ENCODE results near the gene USP49. TPM values are rescaled to one million over a fixed set of nuclear protein-coding genes. Genes with fewer than 3 reads are reported as not detected.

Gene USP49
- total RNA-seq, 2 experiments from 2014 or later = 1.3 TPM

DNA sequence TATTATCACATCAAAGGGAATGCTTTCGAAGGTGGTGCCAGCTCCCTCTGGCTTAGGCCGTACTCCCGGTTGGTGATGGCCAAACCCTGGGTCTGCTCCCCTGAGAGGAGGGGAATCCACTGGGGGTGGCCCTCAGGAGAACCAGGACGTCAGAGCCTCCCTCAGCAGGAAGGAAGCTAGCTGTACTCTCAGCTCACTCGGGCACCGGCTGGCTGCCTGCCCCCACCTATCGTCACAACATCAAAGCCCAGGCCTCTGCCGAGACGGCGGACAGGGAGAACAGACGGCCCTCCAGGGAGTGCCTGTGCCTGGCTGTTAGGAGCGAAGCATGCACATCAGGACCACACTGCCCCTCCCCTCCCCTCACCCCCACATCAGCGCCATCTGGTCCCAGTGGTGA lies 138.8 kb downstream of the USP49 start:
- no peak for TF ChIP-seq CTCF (IDR thresholded peaks at IDR 0.05)
- H3K27me3 Mint-ChIP-seq = no peaks in the 10 kb centered on the region
- no peak for ATAC-seq (ENCODE audit: poor library complexity)

DNA sequence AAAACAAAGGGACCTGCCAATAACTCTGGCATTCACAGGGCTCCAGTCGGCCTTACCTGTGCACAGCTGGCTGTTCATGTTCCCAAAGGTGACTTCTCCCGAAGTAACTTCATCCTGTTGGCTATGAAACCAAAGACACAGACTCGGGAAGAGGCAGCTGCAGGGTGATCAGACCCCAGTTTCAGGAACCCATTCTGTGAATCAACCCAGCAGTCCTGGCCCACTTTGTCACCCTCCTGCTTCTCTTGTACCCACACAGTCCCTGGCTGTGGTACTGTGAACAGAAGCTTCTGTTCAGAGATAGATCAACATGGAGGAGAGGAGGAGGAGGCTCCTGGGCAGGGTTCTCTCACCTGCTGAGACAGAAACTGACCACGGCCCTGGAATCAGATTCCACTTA lies 139.3 kb downstream of the USP49 start:
- Histone ChIP-seq H3K4me1 (ENCODE audit: insufficient read depth, low read length) (no peaks in the 10 kb centered on the region), H3K9me3 (ENCODE audit: control insufficient read depth in 1 of 2, insufficient read depth in 1 of 2, low read length in 2 of 2) (no peaks in the 10 kb centered on the region), H3K4me3 (ENCODE audit: low read length) (no peak overlapping the region), H3K36me3 (ENCODE audit: insufficient read depth, low read length) (no peaks in the 10 kb centered on the region), H3K27ac (ENCODE audit: low read depth in 1 of 2, low read length in 2 of 2) (no peak overlapping the region), H3K27me3 (ENCODE audit: control insufficient read depth in 1 of 2, insufficient read depth in 2 of 2, low read length in 2 of 2) (no peaks in the 10 kb centered on the region)
- no peaks in the 10 kb centered on the region for H3K4me1 Mint-ChIP-seq (ENCODE audit: low read depth)
- H3K27ac Mint-ChIP-seq = no peak overlapping the region
- H3K9me3 Mint-ChIP-seq = no peaks in the 10 kb centered on the region
- DNase-seq = no peak
- no peaks in the 10 kb centered on the region for H3K36me3 Mint-ChIP-seq (ENCODE audit: low read depth)
- TF ChIP-seq CTCF (IDR thresholded peaks at IDR 0.05) = no peak
- POLR2A ChIA-PET = no interaction called here
- intact Hi-C loops (cut with DNase I, micrococcal nuclease) = no loop called here
- no peak for ATAC-seq (ENCODE audit: poor library complexity)
- no peak overlapping the region for H3K4me3 Mint-ChIP-seq
- no peaks in the 10 kb centered on the region for H3K27me3 Mint-ChIP-seq
- CTCF ChIA-PET = no interaction called here

More for the DNA sequence above, 138.8 kb downstream of the USP49 start:
- no peak overlapping the region for H3K4me3 Mint-ChIP-seq
- H3K36me3 Mint-ChIP-seq (ENCODE audit: low read depth) = no peaks in the 10 kb centered on the region
- no peak overlapping the region for H3K27ac Mint-ChIP-seq
- ChIA-PET CTCF (no interaction called here), POLR2A (no interaction called here)
- no peaks in the 10 kb centered on the region for H3K9me3 Mint-ChIP-seq
- H3K4me1 ChIP-seq (ENCODE audit: insufficient read depth, low read length) = no peaks in the 10 kb centered on the region
- H3K27me3 ChIP-seq (ENCODE audit: control insufficient read depth in 1 of 2, insufficient read depth in 2 of 2, low read length in 2 of 2) = no peaks in the 10 kb centered on the region
- no peaks in the 10 kb centered on the region for H3K9me3 ChIP-seq (ENCODE audit: control insufficient read depth in 1 of 2, insufficient read depth in 1 of 2, low read length in 2 of 2)
- no peaks in the 10 kb centered on the region for H3K36me3 ChIP-seq (ENCODE audit: insufficient read depth, low read length)
- H3K4me1 Mint-ChIP-seq (ENCODE audit: low read depth) = no peaks in the 10 kb centered on the region
- intact Hi-C loops (cut with DNase I, micrococcal nuclease) = no loop called here
- DNase-seq = no peak
- H3K4me3 ChIP-seq (ENCODE audit: low read length) = no peak overlapping the region
- no peak overlapping the region for H3K27ac ChIP-seq (ENCODE audit: low read depth in 1 of 2, low read length in 2 of 2)

- H3K4me3 Mint-ChIP-seq = no peak overlapping the region
- H3K27ac ChIP-seq (ENCODE audit: low read depth in 1 of 2, low read length in 2 of 2) = no peak overlapping the region
- H3K4me3 ChIP-seq (ENCODE audit: low read length) = no peak overlapping the region
- H3K4me1 Mint-ChIP-seq (ENCODE audit: low read depth) = no peaks in the 10 kb centered on the region
- peaks cover 0 to 3% of the 10 kb centered on the region in 2 experiments for H3K27me3 ChIP-seq (ENCODE audit: control insufficient read depth in 1 of 2, insufficient read depth in 2 of 2, low read length in 2 of 2)
- intact Hi-C loops (cut with DNase I, micrococcal nuclease) = no loop called here
- H3K9me3 Mint-ChIP-seq = no peaks in the 10 kb centered on the region
- no peaks in the 10 kb centered on the region for H3K36me3 ChIP-seq (ENCODE audit: insufficient read depth, low read length)
- ChIA-PET POLR2A (interaction anchor here (0.7 kb wide), 1 partner anchor 67 kb away, joined by 3 read pairs; no protein-coding TSS in a partner anchor), CTCF (no interaction called here)
- DNase-seq (no peak), ATAC-seq (ENCODE audit: poor library complexity) (no peak)
- no peak for TF ChIP-seq CTCF (IDR thresholded peaks at IDR 0.05)
- no peaks in the 10 kb centered on the region for H3K27me3 Mint-ChIP-seq
- H3K4me1 ChIP-seq (ENCODE audit: insufficient read depth, low read length) = no peaks in the 10 kb centered on the region
- H3K27ac Mint-ChIP-seq = no peak overlapping the region
- H3K9me3 ChIP-seq (ENCODE audit: control insufficient read depth in 1 of 2, insufficient read depth in 1 of 2, low read length in 2 of 2) = no peaks in the 10 kb centered on the region
- no peaks in the 10 kb centered on the region for H3K36me3 Mint-ChIP-seq (ENCODE audit: low read depth)
These were observed 144.8 kb downstream of the USP49 start for GRCh38 chr6:41750374-41750773.

Measured in CD4-positive, alpha-beta T cell (primary cell).